H9 (cell line): ENCODE data around the gene ZNF440. TPM values are rescaled to one million over a fixed set of nuclear protein-coding genes. Genes with fewer than 3 reads are reported as not detected.

Experiments
- DNase-seq: peaks from one replicate; pipeline ENCODE4 v3.0.0-alpha.2; 2017
- H2AFZ ChIP-seq: one replicate; pipeline ENCODE4 v1.6.1; 2013; ENCODE audit warnings: mild to moderate bottlenecking, low read length, control low read depth, moderate library complexity
- H2AK5ac ChIP-seq: 2 replicates; pipeline ENCODE4 v1.6.1; 2013; ENCODE audit warnings: low read length, control low read depth, mixed read lengths; ENCODE audit not compliant: insufficient read length
- H2BK120ac ChIP-seq: one replicate; pipeline ENCODE4 v1.6.1; 2013; ENCODE audit warnings: low read depth, mild to moderate bottlenecking, low read length, control low read depth, inconsistent platforms; ENCODE audit not compliant: poor library complexity, severe bottlenecking
- H2BK12ac ChIP-seq: 2 replicates; pipeline ENCODE4 v1.6.1; 2013; ENCODE audit warnings: low read length, control low read depth, mixed read lengths, low read depth; ENCODE audit not compliant: insufficient read length
- H2BK15ac ChIP-seq: 2 replicates; pipeline ENCODE4 v1.6.1; 2013; ENCODE audit warnings: low read depth, low read length, control low read depth
- H2BK20ac ChIP-seq: one replicate; pipeline ENCODE4 v1.6.1; 2013; ENCODE audit warnings: low read depth, mild to moderate bottlenecking, low read length, control low read depth, inconsistent platforms; ENCODE audit not compliant: poor library complexity, severe bottlenecking
- H2BK5ac ChIP-seq: 2 replicates; pipeline ENCODE4 v1.6.1; 2013; ENCODE audit warnings: low read length, control low read depth, mixed read lengths; ENCODE audit not compliant: insufficient read length
- H3K14ac ChIP-seq: 2 replicates; pipeline ENCODE4 v1.6.1; 2013; ENCODE audit warnings: low read length, control low read depth; ENCODE audit not compliant: insufficient read depth
- H3K18ac ChIP-seq: 2 replicates; pipeline ENCODE4 v1.6.1; 2013; ENCODE audit warnings: low read depth, mild to moderate bottlenecking, mixed read lengths, low read length, control low read depth; ENCODE audit not compliant: insufficient read length
- H3K23ac ChIP-seq: 2 replicates; pipeline ENCODE4 v1.6.1; 2013; ENCODE audit warnings: low read length, control low read depth, mixed read lengths, low read depth; ENCODE audit not compliant: insufficient read length
- H3K23me2 ChIP-seq: 2 replicates; pipeline ENCODE4 v1.6.1; 2013; ENCODE audit warnings: low read depth, mild to moderate bottlenecking, mixed read lengths, low read length, control low read depth; ENCODE audit not compliant: insufficient read length, poor library complexity, severe bottlenecking
- H3K27ac ChIP-seq: 2 replicates; pipeline ENCODE4 v1.5.1; 2013; ENCODE audit warnings: low read length, control low read depth, mixed read lengths, low read depth; ENCODE audit not compliant: insufficient read length
- H3K27me3 ChIP-seq: 2 replicates; pipeline ENCODE4 v1.6.1; 2013; ENCODE audit warnings: low read length, control low read depth, inconsistent platforms; ENCODE audit not compliant: insufficient read depth
- H3K4ac ChIP-seq: 2 replicates; pipeline ENCODE4 v1.6.1; 2013; ENCODE audit warnings: low read depth, mild to moderate bottlenecking, control low read depth, inconsistent platforms, low read length, moderate library complexity
- H3K4me1 ChIP-seq: 2 replicates; pipeline ENCODE4 v1.6.1; 2013; ENCODE audit warnings: low read length, control low read depth, inconsistent platforms; ENCODE audit not compliant: insufficient read depth
- H3K4me2 ChIP-seq: 2 replicates; pipeline ENCODE4 v1.6.1; 2013; ENCODE audit warnings: low read length, control low read depth, mixed read lengths; ENCODE audit not compliant: insufficient read length, insufficient read depth
- H3K56ac ChIP-seq: 2 replicates; pipeline ENCODE4 v1.6.1; 2013; ENCODE audit warnings: low read depth, mild to moderate bottlenecking, mixed read lengths, low read length, control low read depth; ENCODE audit not compliant: insufficient read length
- H3K79me1 ChIP-seq: 2 replicates; pipeline ENCODE4 v1.6.1; 2013; ENCODE audit warnings: low read depth, mild to moderate bottlenecking, moderate library complexity, low read length, control low read depth, inconsistent platforms; ENCODE audit not compliant: insufficient read depth, poor library complexity, severe bottlenecking
- H3K79me2 ChIP-seq: 2 replicates; pipeline ENCODE4 v1.6.1; 2013; ENCODE audit warnings: low read length, control low read depth, inconsistent platforms; ENCODE audit not compliant: insufficient read depth
- H3K9ac ChIP-seq: 2 replicates; pipeline ENCODE4 v1.6.1; 2013; ENCODE audit warnings: low read length, control low read depth, mixed read lengths; ENCODE audit not compliant: insufficient read length; ENCODE audit errors: extremely low read depth
- H3K9me3 ChIP-seq: one replicate; pipeline ENCODE4 v1.6.1; 2013; ENCODE audit warnings: low read depth, low read length, inconsistent platforms; ENCODE audit not compliant: control insufficient read depth
- H3T11ph ChIP-seq: one replicate; pipeline ENCODE4 v1.6.1; 2013; ENCODE audit warnings: mild to moderate bottlenecking, low read length, control low read depth, inconsistent platforms
- H4K20me1 ChIP-seq: one replicate; pipeline ENCODE4 v1.6.1; 2013; ENCODE audit not compliant: control insufficient read depth, insufficient read length, insufficient read depth
- H4K5ac ChIP-seq: 2 replicates; pipeline ENCODE4 v1.6.1; 2013; ENCODE audit warnings: low read depth, mild to moderate bottlenecking, mixed read lengths, low read length, control low read depth; ENCODE audit not compliant: insufficient read length
- H4K8ac ChIP-seq: replicated peaks from 2 replicates; pipeline ENCODE4 v1.6.1; 2013; ENCODE audit warnings: low read length, control low read depth, mixed read lengths, low read depth; ENCODE audit not compliant: insufficient read length
- H4K91ac ChIP-seq: 2 replicates; pipeline ENCODE4 v1.6.1; 2013; ENCODE audit warnings: low read depth, mild to moderate bottlenecking, moderate library complexity, mixed read lengths, low read length, control low read depth; ENCODE audit not compliant: insufficient read length
- H3K27ac Mint-ChIP-seq, 3 experiments: 2 replicates in 2 of 3; 3 replicates in 1 of 3; pipeline ENCODE4 v1.8.0; 2020 to 2021; ENCODE audit warnings: mixed read lengths in 3 of 3, mild to moderate bottlenecking in 1 of 3, moderate library complexity in 1 of 3
- H3K27me3 Mint-ChIP-seq: 2 replicates; pipeline ENCODE4 v1.8.0; 2021; ENCODE audit warnings: low read depth, mild to moderate bottlenecking, moderate library complexity, mixed read lengths
- H3K36me3 Mint-ChIP-seq, 3 experiments: 2 replicates in 2 of 3; 3 replicates in 1 of 3; pipeline ENCODE4 v1.8.0; 2020 to 2021; ENCODE audit warnings: low read depth in 3 of 3, mixed read lengths in 3 of 3; ENCODE audit not compliant: insufficient read depth in 1 of 3
- H3K4me1 Mint-ChIP-seq, 2 experiments: 2 replicates each; pipeline ENCODE4 v1.8.0; 2020; ENCODE audit warnings: mixed read lengths in 2 of 2
- H3K4me3 Mint-ChIP-seq, 2 experiments: 2 replicates in 1 of 2; 3 replicates in 1 of 2; pipeline ENCODE4 v1.8.0; 2020 to 2021; ENCODE audit warnings: mild to moderate bottlenecking in 2 of 2, mixed read lengths in 2 of 2, moderate library complexity in 1 of 2
- H3K9me3 Mint-ChIP-seq, 2 experiments: 2 replicates in 1 of 2; 3 replicates in 1 of 2; pipeline ENCODE4 v1.8.0; 2020; ENCODE audit warnings: mild to moderate bottlenecking in 2 of 2, mixed read lengths in 2 of 2, moderate library complexity in 1 of 2
- WGBS: extraction: QIAGEN DNeasy Blood & Tissue Kit; methylation state at CpG from one replicate; pipeline ENCODE4 v1.1.7; 2013; ENCODE audit warnings: missing lambda C conversion rate, low lambda C conversion rate, mixed read lengths; ENCODE audit not compliant: insufficient read length; ENCODE audit errors: extremely low coverage; 5-methylcytosine and 5-hydroxymethylcytosine counted together
- total RNA-seq: library from RNA; stranded (reverse); gene quantifications from 2 replicates; pipeline ENCODE4 v1.2.1, GENCODE V29; 2021
- TF ChIP-seq, protein P1 (sequence below): fragments of 200-600 bp; sonication (generic); conservative IDR thresholded peaks from 3 replicates; pipeline ENCODE4 v1.8.0; 2021; ENCODE audit warnings: antibody characterized with exemption, mild to moderate bottlenecking

ZNF440 gene
- total RNA-seq, 1 experiment from 2014 or later = 4.1 TPM

DNA sequence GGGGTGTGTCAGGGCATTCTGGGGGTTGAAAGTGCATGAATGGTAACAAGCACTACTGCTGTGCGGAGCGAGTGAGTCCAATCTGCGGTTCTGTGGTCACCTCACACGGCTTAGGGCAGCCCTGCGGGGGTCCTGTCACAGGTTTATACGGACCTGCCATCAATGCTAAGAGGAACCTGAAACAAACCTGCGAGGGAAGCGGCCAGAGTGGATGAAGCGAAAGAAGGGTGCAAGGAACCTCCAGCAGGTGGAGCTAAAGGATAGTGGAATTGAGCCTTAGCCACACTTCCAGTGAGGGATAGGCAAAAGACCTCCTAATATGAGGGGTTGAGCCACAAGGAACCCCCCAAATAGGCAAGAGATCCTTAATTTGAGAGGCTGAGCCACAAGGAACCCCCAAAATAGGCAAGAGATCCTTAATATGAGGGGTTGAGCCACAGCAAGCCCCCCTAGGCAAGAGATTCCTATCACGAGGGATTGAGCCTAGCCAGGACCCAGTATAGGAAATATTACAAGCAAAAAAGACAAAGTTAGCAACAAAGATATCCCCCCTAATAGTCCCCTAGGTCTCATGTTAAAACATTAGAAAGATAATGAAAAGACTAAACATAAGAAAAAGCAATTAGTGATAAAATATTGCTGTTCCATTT, 67.2 kb downstream of the ZNF440 start:
- no peaks in the 10 kb centered on the region for H3K27me3 ChIP-seq
- no peak overlapping the region for H4K5ac ChIP-seq
- no peak overlapping the region for H4K8ac ChIP-seq
- no peak overlapping the region for H2BK5ac ChIP-seq
- H3K79me1 ChIP-seq = no peaks in the 10 kb centered on the region
- no peak overlapping the region for H3K4ac ChIP-seq
- Mint-ChIP-seq H3K27ac (no peak overlapping the region), H3K9me3 (peaks cover 13 to 37% of the 10 kb centered on the region in 2 experiments), H3K36me3 (peaks cover 1 to 9% (median 5%) of the 10 kb centered on the region in 3 experiments; a peak in 6 of 7 replicates), H3K4me1 (peaks cover 0 to 6% of the 10 kb centered on the region in 2 experiments; a peak in 1 of 4 replicates), H3K27me3 (peaks cover 16% of the 10 kb centered on the region), H3K4me3 (no peak overlapping the region)
- H3K14ac ChIP-seq = no peak overlapping the region
- no peak overlapping the region for H2AFZ ChIP-seq
- no peak overlapping the region for H3K23ac ChIP-seq
- H4K20me1 ChIP-seq = no peaks in the 10 kb centered on the region
- peaks cover 7% of the 10 kb centered on the region for H3K9me3 ChIP-seq
- H2BK15ac ChIP-seq = no peak overlapping the region
- H3T11ph ChIP-seq = no peak overlapping the region
- H2BK12ac ChIP-seq = no peak overlapping the region
- H2BK120ac ChIP-seq = no peak overlapping the region
- no peak overlapping the region for H3K9ac ChIP-seq
- H3K4me1 ChIP-seq = no peaks in the 10 kb centered on the region
- no peak overlapping the region for H4K91ac ChIP-seq
- no peaks in the 10 kb centered on the region for H3K23me2 ChIP-seq
- H3K27ac ChIP-seq = no peak overlapping the region
- TF ChIP-seq, protein P1, sequence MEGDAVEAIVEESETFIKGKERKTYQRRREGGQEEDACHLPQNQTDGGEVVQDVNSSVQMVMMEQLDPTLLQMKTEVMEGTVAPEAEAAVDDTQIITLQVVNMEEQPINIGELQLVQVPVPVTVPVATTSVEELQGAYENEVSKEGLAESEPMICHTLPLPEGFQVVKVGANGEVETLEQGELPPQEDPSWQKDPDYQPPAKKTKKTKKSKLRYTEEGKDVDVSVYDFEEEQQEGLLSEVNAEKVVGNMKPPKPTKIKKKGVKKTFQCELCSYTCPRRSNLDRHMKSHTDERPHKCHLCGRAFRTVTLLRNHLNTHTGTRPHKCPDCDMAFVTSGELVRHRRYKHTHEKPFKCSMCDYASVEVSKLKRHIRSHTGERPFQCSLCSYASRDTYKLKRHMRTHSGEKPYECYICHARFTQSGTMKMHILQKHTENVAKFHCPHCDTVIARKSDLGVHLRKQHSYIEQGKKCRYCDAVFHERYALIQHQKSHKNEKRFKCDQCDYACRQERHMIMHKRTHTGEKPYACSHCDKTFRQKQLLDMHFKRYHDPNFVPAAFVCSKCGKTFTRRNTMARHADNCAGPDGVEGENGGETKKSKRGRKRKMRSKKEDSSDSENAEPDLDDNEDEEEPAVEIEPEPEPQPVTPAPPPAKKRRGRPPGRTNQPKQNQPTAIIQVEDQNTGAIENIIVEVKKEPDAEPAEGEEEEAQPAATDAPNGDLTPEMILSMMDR = peak; percentile 87
- no peak overlapping the region for H2AK5ac ChIP-seq
- H3K56ac ChIP-seq = no peak overlapping the region
- H3K4me2 ChIP-seq = no peak overlapping the region
- no CpG with 5 or more reads among the region's 10 CpGs for WGBS
- no peak overlapping the region for H2BK20ac ChIP-seq
- DNase-seq = peak; percentile 77
- H3K18ac ChIP-seq = no peak overlapping the region
- no peaks in the 10 kb centered on the region for H3K79me2 ChIP-seq
